ENCODE data around the gene ZNF708. TPM values are rescaled to one million over a fixed set of nuclear protein-coding genes. Genes with fewer than 3 reads are reported as not detected.

The ZNF708 gene
- total RNA-seq, 1 donor, result 10.9 TPM

Other genes starting within 250 kb of the ZNF708 start
- 5.1 and 5.6 TPM in 2 replicates for gene ZNF714, start 247.2 kb downstream of the ZNF708 start, total RNA-seq
- 3.8 and 4.0 TPM in 2 replicates for gene ZNF431, start 187.4 kb downstream of the ZNF708 start, total RNA-seq
- gene ZNF738, start 29.6 kb upstream of the ZNF708 start, total RNA-seq, result 2.9 and 3.2 TPM in 2 replicates
- gene ZNF493, start 67.7 kb upstream of the ZNF708 start, total RNA-seq, result 22.1 and 22.4 TPM in 2 replicates
- 8.0 and 9.4 TPM in 2 replicates for gene ZNF429, start 176.2 kb upstream of the ZNF708 start, total RNA-seq